SU-DHL-6 (cell line): Measurements from ENCODE around the gene CORO2A.

Experiments
- EZH2phosphoT487 ChIP-seq: fragments of 200-600 bp; sonication (generic), shearing (Covaris generic); conservative IDR thresholded peaks from 2 replicates; pipeline ENCODE4 v1.6.1; 2018; ENCODE audit warnings: mild to moderate bottlenecking, antibody characterized with exemption, low read length, moderate library complexity, mixed read lengths
- TF ChIP-seq, protein P1 (sequence below): fragments of 200-600 bp; sonication (generic); IDR thresholded peaks from one replicate; pipeline ENCODE4 v1.5.1; 2017; ENCODE audit warnings: antibody characterized with exemption, mild to moderate bottlenecking, low read length, moderate library complexity; ENCODE audit not compliant: insufficient read depth, poor library complexity, severe bottlenecking

- TF ChIP-seq, protein P1, sequence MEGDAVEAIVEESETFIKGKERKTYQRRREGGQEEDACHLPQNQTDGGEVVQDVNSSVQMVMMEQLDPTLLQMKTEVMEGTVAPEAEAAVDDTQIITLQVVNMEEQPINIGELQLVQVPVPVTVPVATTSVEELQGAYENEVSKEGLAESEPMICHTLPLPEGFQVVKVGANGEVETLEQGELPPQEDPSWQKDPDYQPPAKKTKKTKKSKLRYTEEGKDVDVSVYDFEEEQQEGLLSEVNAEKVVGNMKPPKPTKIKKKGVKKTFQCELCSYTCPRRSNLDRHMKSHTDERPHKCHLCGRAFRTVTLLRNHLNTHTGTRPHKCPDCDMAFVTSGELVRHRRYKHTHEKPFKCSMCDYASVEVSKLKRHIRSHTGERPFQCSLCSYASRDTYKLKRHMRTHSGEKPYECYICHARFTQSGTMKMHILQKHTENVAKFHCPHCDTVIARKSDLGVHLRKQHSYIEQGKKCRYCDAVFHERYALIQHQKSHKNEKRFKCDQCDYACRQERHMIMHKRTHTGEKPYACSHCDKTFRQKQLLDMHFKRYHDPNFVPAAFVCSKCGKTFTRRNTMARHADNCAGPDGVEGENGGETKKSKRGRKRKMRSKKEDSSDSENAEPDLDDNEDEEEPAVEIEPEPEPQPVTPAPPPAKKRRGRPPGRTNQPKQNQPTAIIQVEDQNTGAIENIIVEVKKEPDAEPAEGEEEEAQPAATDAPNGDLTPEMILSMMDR: no peak
- TF ChIP-seq EZH2phosphoT487: no peak
Measured at GRCh38 chr9:98071737-98072136, 120.7 kb downstream of the CORO2A start.
